HG02623 (cell line): Measurements from ENCODE around the gene SLC9A8.

Experiments used
- ATAC-seq: cut with Tn5 transposase; IDR thresholded peaks from one replicate; pipeline ENCODE4 v1.9.1; 2021; ENCODE audit warnings: moderate library complexity; ENCODE audit not compliant: unreplicated experiment

The SLC9A8 gene

DNA sequence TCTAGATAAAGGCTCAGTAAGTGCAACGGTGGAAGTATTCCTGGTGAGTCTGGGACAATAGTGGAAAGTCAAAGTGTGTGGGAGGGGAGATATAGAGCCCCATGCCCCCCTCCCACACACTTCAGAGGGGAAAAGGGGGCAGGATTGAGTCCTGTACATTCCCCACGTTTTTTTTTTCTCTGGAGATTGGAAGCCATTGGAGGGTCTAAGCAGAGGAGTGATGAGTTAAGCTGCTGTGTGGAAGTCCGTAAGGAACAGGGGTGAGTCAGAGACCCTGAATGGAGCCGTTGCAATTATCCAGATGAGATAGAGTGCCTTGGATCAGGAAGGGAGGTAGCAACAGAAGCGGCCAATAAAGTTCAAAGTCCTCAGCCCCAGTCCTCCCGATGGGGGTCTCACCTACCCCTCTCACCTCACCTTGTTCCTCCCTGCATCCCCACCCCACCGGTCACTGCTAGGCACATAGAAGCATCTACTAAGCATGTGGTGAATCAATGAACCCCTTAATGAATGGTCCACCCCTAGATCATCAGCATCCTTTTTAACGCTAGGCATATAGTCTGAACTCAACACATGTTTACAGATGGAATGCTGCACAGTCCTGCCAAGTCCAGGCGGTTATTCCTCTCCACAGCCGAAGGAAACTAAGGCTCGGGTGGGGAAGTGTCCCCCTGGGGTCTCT, 662 bp upstream of the SLC9A8 start:
- no peak for ATAC-seq

DNA sequence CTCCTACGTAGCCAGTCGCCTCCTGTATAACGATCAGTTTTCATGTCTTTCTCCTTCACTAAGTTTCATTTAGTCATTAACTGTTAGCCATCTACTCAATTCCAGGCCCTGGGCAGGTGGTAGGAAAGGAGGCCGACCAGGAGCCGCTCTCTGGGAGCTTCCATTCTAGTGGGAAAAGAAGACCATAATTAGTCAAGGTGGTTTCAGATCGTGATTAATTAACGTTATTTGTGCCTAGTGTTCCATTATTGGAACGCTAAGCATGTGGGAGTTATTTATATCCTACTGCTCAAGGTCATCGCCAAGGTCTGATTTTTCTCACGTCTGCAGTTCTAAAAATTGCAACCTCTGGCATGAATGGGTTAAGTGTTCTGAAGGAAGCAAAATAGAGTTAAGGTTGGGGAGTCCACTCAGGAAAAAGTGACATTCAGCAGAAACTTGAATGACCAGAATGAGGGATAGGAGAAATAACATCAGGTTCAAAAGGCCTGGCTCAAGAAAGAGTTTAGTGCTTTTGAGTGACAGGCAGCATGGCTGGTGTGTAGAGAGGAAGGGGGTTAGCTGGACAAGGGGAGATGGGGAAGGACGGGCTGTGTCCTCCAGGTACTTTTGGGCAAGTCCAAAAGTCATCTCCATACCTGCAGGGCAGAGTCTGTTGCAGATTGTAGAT, 812 bp downstream of the SLC9A8 start:
- no peak for ATAC-seq

DNA sequence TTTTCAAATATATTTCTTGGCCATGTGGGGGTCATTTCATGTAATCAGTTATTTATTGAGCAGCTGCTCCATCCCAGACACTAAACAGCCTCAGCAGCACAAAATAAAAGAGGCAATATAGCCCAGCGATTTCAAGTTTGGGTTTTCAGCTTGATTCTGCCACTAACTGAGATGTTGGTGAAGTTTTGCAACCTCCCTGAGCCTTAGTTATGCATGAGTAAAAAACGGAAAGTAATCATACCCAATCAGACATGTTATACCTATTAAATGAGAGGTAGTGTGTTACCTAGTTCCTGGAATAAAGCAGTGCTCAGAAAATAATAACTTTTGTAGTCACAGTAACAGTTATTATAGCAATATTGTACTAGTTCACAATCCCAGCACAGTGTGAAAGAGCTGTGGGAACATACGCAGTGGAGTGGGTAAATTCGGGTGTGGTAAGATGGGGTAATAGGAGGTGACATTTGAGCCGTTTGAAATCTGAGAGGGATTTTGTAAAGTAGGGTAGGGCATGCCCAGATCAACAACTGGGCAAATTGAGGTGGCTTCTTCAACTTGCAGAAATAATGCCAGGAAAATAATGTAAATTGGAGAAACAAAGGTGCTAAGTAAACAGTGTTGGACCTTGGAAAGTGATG, 1.5 kb downstream of the SLC9A8 start:
- no peak for ATAC-seq

GRCh38 chr20:49818816-49819215, 6.2 kb downstream of the SLC9A8 start:
- ATAC-seq, result no peak

DNA sequence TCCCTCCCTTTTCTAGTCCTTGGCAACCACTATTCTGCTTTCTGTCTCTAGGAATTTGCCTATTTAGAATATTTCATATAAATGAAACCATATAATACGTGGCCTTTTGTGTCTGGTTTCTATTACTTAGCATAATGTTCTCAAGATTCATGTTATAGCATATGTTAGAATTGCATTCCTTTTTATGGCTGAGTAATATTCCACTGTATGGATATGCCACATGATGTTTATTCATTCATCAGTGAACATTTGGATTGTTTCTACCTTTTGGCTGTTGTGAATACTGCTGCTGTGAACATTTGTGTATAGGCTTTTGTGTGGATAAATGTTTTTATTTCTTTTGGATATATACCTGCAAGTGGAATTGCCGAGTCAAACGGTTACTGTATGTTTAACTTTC, 7.1 kb downstream of the SLC9A8 start:
- no peak for ATAC-seq

GRCh38 chr20:49821381-49821780, 8.8 kb downstream of the SLC9A8 start:
- no peak for ATAC-seq

GRCh38 chr20:49821870-49822331, 9.3 kb downstream of the SLC9A8 start:
- no peak for ATAC-seq

DNA sequence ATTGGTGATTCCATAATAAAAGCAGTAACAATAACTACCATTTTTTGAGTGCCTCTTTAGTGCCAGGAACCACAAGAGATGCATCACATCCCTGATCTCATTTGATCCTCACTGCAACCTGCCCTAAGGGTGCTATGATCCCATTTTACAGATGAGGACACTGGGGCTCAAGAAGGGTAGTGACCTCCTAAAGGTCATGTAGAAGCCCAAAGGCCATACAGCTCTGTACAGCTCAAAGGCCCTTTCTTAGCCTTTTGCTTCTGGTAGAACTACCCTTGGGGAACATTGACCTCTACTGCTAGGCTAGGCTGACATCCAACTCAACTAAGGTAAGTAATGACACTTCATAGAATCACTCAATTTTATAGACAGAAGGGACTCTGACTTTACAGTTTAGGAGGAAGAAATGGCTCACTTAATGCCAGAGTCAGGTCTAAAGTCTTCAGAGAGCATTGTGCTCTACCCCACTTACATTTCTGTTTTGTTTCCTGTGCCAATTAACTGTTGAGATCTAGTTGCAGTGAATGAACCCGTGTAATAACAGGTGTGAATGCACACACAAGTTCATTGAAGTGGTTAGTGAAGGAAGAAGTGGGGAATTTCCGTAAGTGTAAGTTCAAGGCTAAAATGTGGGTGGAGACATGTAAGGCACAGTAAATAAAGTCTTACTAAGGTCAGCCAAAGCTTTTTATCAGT, 10.7 kb downstream of the SLC9A8 start:
- no peak for ATAC-seq

DNA sequence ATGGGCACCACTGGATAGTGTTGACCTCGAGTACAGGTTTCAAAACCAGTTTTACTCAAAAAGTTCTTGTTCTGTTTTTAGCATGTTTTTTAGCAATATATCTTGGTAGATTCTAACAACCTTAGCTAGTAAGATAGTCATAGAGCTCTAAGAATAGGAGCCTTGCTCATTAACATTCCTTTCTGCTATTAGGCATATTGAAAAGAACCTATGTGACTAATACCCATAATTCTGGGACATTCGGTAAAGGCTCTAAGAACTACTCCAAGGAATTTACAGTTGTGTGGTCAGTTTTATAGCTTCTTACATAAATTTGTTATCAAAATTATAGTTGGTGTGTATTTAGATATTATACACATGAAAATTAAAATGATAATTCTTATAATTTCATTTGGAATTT, 11.6 kb downstream of the SLC9A8 start:
- ATAC-seq, result no peak

GRCh38 chr20:49825521-49826033, 12.9 kb downstream of the SLC9A8 start:
- ATAC-seq, result no peak

GRCh38 chr20:49831022-49831769, 18.6 kb downstream of the SLC9A8 start:
- ATAC-seq, result no peak

- ATAC-seq, result no peak
These were observed 19.4 kb downstream of the SLC9A8 start for GRCh38 chr20:49831770-49832631.

GRCh38 chr20:49832632-49833327, 20.2 kb downstream of the SLC9A8 start:
- no peak for ATAC-seq

DNA sequence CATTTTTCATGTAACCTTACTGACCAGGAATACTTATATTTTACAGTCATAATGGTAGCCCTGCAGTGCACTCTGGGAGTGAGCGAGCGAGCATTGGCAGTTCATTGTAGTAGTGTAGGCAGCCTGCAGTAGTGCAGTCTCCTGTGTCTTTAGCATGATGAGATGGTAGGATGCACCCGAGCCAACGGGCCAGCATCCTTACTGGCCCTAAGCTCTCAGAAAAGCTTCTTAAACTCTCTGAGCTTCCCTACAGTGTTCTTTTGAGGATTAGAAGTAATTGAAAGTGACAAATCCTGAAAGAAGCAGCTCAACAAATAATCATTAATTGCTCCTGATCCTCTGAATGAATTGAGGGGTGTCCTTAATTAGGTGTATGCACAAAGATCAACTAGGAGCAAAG, 20.9 kb downstream of the SLC9A8 start:
- no peak for ATAC-seq

GRCh38 chr20:49835031-49835430, 22.4 kb downstream of the SLC9A8 start:
- no peak for ATAC-seq

- ATAC-seq, result no peak
These were observed 25.9 kb downstream of the SLC9A8 start for GRCh38 chr20:49838546-49838945.

DNA sequence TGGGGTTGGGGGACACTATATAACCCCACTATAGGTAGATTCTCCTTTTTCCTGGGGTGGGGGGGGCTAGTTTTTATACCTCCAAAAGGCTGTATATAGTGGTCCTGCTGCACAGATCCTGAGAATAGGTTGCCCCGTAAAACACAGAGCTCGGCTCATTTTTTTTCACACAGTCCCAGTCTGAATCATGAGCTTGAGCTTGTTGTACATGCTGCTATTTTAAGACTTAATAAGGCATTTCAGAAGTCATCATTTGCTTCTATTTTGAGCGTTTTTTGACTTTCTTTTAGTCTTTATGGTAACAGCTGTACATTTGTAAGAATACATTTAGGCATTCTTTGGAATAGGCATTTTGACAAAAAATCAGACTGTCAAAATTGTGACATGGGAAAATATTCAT, 30.5 kb downstream of the SLC9A8 start:
- no peak for ATAC-seq

DNA sequence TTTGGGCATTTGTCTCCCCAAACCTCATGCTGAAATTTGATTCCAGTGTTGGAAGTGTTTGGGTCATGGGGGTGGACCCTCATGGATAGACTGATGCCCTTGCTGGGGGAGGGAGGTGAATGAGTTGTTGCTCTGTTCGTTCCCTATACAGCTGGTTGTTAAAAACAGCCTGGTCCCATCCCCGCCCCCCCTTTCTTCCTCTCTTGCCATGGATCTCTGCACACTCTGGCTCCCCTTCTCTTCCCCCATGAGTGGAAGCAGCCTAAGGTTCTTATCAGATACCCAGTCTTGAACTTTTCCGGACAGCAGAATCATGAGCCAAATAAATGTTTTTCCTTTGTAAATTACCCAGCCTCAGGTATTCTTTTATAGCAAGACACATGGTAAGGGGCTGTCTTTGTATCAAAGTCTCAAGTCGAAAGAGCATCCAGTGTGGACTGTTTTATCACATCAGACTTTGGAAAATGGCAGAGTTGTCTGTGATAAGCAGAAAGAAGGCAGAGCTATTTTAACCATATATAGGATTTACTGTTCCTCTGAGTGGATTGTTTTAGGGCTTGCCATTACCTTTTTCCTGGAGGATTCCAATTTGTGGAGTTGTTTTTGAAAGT, 31.2 kb downstream of the SLC9A8 start:
- ATAC-seq, result no peak

- ATAC-seq, result no peak
These were observed 32.4 kb downstream of the SLC9A8 start for GRCh38 chr20:49845060-49845459.
